Esophagus muscularis mucosa (tissue), 4 donors: Measurements from ENCODE around the gene DEFB121. TPM values are rescaled to one million over a fixed set of nuclear protein-coding genes. Genes with fewer than 3 reads are reported as not detected.

Source experiments
- DNase-seq: peaks from one replicate; pipeline ENCODE4 v3.0.0-alpha.2; 2017; ENCODE audit errors: extremely low spot score
- H3K27ac ChIP-seq, 4 donors: fragments of 200-600 bp; sonication (generic); replicated peaks in 1 of 4; 1 replicate in 3 of 4; 2 replicates in 1 of 4; pipeline ENCODE4 v1.5.1; 2016 to 2019; ENCODE audit warnings: mild to moderate bottlenecking in 1 of 4
- H3K27me3 ChIP-seq, 4 donors: fragments of 200-600 bp; sonication (generic); one replicate each; pipeline versions ENCODE4 v1.5.1 to v1.6.0; 2016 to 2019
- H3K36me3 ChIP-seq, 4 donors: fragments of 200-600 bp; sonication (generic); one replicate each; pipeline ENCODE4 v1.5.1; 2016 to 2019
- H3K4me1 ChIP-seq, 4 donors: fragments of 200-600 bp; sonication (generic); one replicate each; pipeline ENCODE4 v1.5.1; 2016 to 2019
- H3K4me3 ChIP-seq, 4 donors: fragments of 200-600 bp; sonication (generic); 1 replicate in 2 of 4; 2 replicates in 2 of 4; pipeline ENCODE4 v1.5.1; 2016 to 2019; ENCODE audit warnings: mild to moderate bottlenecking in 4 of 4, moderate library complexity in 1 of 4
- H3K9me3 ChIP-seq, 4 donors: fragments of 200-600 bp; sonication (generic); 1 replicate in 3 of 4; 2 replicates in 1 of 4; pipeline ENCODE4 v1.5.1; 2016 to 2019
- CTCF ChIP-seq, 3 experiments: fragments of 200-600 bp in 2 of 3; fragments of 450-650 bp in 1 of 3; sonication (generic) in 2 of 3; IDR thresholded peaks; one replicate each; pipeline ENCODE4 v1.5.1; 2017 to 2019; ENCODE audit warnings: antibody characterized with exemption in 3 of 3, mild to moderate bottlenecking in 2 of 3, moderate library complexity in 1 of 3
- EP300 ChIP-seq: sonication (generic); formaldehyde crosslinking; IDR thresholded peaks from one replicate; pipeline ENCODE4 v1.6.1; 2017; ENCODE audit warnings: antibody characterized with exemption
- POLR2A ChIP-seq: fragments of 450-650 bp; IDR thresholded peaks from one replicate; pipeline ENCODE4 v1.6.1; 2017; ENCODE audit warnings: antibody characterized with exemption, moderate library complexity, mild to moderate bottlenecking, low read depth
- POLR2AphosphoS5 ChIP-seq, 2 donors: sonication (generic); formaldehyde crosslinking; IDR thresholded peaks; one replicate each; pipeline ENCODE4 v1.6.1; 2017; ENCODE audit warnings: antibody characterized with exemption in 2 of 2
- WGBS: methylation state at CpG from one replicate; pipeline ENCODE4 v1.1.5; 2018; 5-methylcytosine and 5-hydroxymethylcytosine counted together
- intact Hi-C: fragments of 100-400 bp; cut with DNase I; formaldehyde crosslinking; loops from one replicate; pipeline ENCODE4 v1.15.1; 2023
- total RNA-seq, 4 donors: library from RNA; depleted of rRNA; stranded (reverse); fragments of >200 nt; gene quantifications; one replicate each; pipeline versions ENCODE4 v1.1.0 to v1.2.1, GENCODE V29; 2016

The DEFB121 gene
- total RNA-seq, 4 donors from 2014 or later, result not detected

- no peaks in the 10 kb centered on the region for H3K4me1 ChIP-seq
- 29% methylated on average over 1 of the region's 1 CpG for WGBS
- H3K4me3 ChIP-seq, result no peak overlapping the region
- no peak for DNase-seq
- H3K36me3 ChIP-seq, result no peaks in the 10 kb centered on the region
- intact Hi-C loops, result no loop called here
- H3K27ac ChIP-seq, result no peak overlapping the region
- TF ChIP-seq POLR2AphosphoS5 (IDR thresholded peaks at IDR 0.05) (no peak), CTCF (IDR thresholded peaks at IDR 0.05) (no peak), EP300 (no peak), POLR2A (no peak)
- peaks cover 0 to 20% (median 0%) of the 10 kb centered on the region in 4 donors for H3K27me3 ChIP-seq
- no peaks in the 10 kb centered on the region for H3K9me3 ChIP-seq
Observed at GRCh38 chr20:31403886-31404285, 2.1 kb downstream of the DEFB121 start.

GRCh38 chr20:31394900-31395299 is 11.1 kb downstream of the DEFB121 start:
- 48% methylated on average over 3 of the region's 3 CpGs for WGBS
- no peak overlapping the region for H3K4me3 ChIP-seq

GRCh38 chr20:31392836-31393235 is 13.2 kb downstream of the DEFB121 start:
- TF ChIP-seq POLR2AphosphoS5 (IDR thresholded peaks at IDR 0.05), result no peak
- TF ChIP-seq POLR2A, result no peak
- TF ChIP-seq EP300, result no peak
- no peak for TF ChIP-seq CTCF (IDR thresholded peaks at IDR 0.05)
- DNase-seq, result no peak
- Histone ChIP-seq H3K4me3 (no peak overlapping the region), H3K9me3 (no peaks in the 10 kb centered on the region), H3K27ac (no peak overlapping the region), H3K4me1 (no peaks in the 10 kb centered on the region), H3K36me3 (no peaks in the 10 kb centered on the region), H3K27me3 (peaks cover 0 to 36% (median 0%) of the 10 kb centered on the region in 4 donors)
- 65% methylated on average over 2 of the region's 2 CpGs for WGBS
- intact Hi-C loops, result no loop called here

More at GRCh38 chr20:31394900-31395299, 11.1 kb downstream of the DEFB121 start:
- H3K27me3 ChIP-seq, result peaks cover 0 to 25% (median 0%) of the 10 kb centered on the region in 4 donors
- TF ChIP-seq POLR2A, result no peak
- no peak for TF ChIP-seq EP300
- TF ChIP-seq POLR2AphosphoS5 (IDR thresholded peaks at IDR 0.05), result no peak
- TF ChIP-seq CTCF (IDR thresholded peaks at IDR 0.05), result no peak
- no peaks in the 10 kb centered on the region for H3K9me3 ChIP-seq
- no peaks in the 10 kb centered on the region for H3K36me3 ChIP-seq
- H3K27ac ChIP-seq, result no peak overlapping the region
- DNase-seq, result no peak
- no peaks in the 10 kb centered on the region for H3K4me1 ChIP-seq
- intact Hi-C loops, result no loop called here

GRCh38 chr20:31390490-31390889 is 15.5 kb downstream of the DEFB121 start, which contains the start of gene DEFB119:
Gene DEFB119, minus strand, starts transcription at chr20:31390590. Its CDS starts 107 bp downstream, at chr20:31390483.
- Histone ChIP-seq H3K4me3 (no peak within 1 kb of the TSS), H3K9me3 (no peaks in the 10 kb centered on the region), H3K36me3 (no peaks in the 10 kb centered on the region), H3K4me1 (no peaks in the 10 kb centered on the region), H3K27ac (no peak within 1 kb of the TSS), H3K27me3 (peaks cover 0 to 30% (median 0%) of the 10 kb centered on the region in 4 donors)
- DNase-seq, result no peak
- TF ChIP-seq POLR2AphosphoS5 (IDR thresholded peaks at IDR 0.05) (no peak), EP300 (no peak), CTCF (IDR thresholded peaks at IDR 0.05) (no peak), POLR2A (no peak)
- 47% methylated on average over 1 of the region's 1 CpG for WGBS
- intact Hi-C loops, result no loop called here

GRCh38 chr20:31374346-31374745 is 31.7 kb downstream of the DEFB121 start:
- intact Hi-C loops, result no loop called here
- Histone ChIP-seq H3K27ac (no peak overlapping the region), H3K4me1 (no peaks in the 10 kb centered on the region), H3K9me3 (peaks cover 0 to 6% (median 0%) of the 10 kb centered on the region in 4 donors), H3K36me3 (no peaks in the 10 kb centered on the region), H3K27me3 (peaks cover 0 to 5% (median 0%) of the 10 kb centered on the region in 4 donors), H3K4me3 (no peak overlapping the region)
- no peak for TF ChIP-seq CTCF (IDR thresholded peaks at IDR 0.05)
- TF ChIP-seq POLR2A, result no peak
- TF ChIP-seq EP300, result no peak
- 51% methylated on average over 2 of the region's 2 CpGs for WGBS
- DNase-seq, result no peak
